Measurements from ENCODE around the gene UBE2QL1.

The UBE2QL1 gene

GRCh38 chr5:6541256-6542013, 92.8 kb downstream of the UBE2QL1 start:
- no peak for TF ChIP-seq CTCF (conservative IDR thresholded peaks at IDR 0.05; ENCODE audit: control insufficient read depth, insufficient read depth, low read depth, low read length)
- no peak for DNase-seq (ENCODE audit: low read depth)
- H3K4me3 ChIP-seq (ENCODE audit: control insufficient read depth, low read depth, low read length): no peak overlapping the region

GRCh38 chr5:6542421-6543345, 94.0 kb downstream of the UBE2QL1 start:
- no peak for TF ChIP-seq CTCF (conservative IDR thresholded peaks at IDR 0.05; ENCODE audit: control insufficient read depth, insufficient read depth, low read depth, low read length)
- H3K4me3 ChIP-seq (ENCODE audit: control insufficient read depth, low read depth, low read length): no peak overlapping the region
- DNase-seq (ENCODE audit: low read depth): no peak

GRCh38 chr5:6543346-6543730, 94.7 kb downstream of the UBE2QL1 start:
- no peak for DNase-seq (ENCODE audit: low read depth)
- no peak for TF ChIP-seq CTCF (conservative IDR thresholded peaks at IDR 0.05; ENCODE audit: control insufficient read depth, insufficient read depth, low read depth, low read length)
- H3K4me3 ChIP-seq (ENCODE audit: control insufficient read depth, low read depth, low read length): no peak overlapping the region

GRCh38 chr5:6543830-6544560, 95.3 kb downstream of the UBE2QL1 start:
- H3K4me3 ChIP-seq (ENCODE audit: control insufficient read depth, low read depth, low read length): no peak overlapping the region
- TF ChIP-seq CTCF (conservative IDR thresholded peaks at IDR 0.05; ENCODE audit: control insufficient read depth, insufficient read depth, low read depth, low read length): no peak
- no peak for DNase-seq (ENCODE audit: low read depth)

All from fibroblast of mammary gland (primary cell).